ENCODE data around the gene CRISP1. TPM values are rescaled to one million over a fixed set of nuclear protein-coding genes. Genes with fewer than 3 reads are reported as not detected.

The CRISP1 gene
- total RNA-seq, 2 experiments from 2014 or later = not detected

DNA sequence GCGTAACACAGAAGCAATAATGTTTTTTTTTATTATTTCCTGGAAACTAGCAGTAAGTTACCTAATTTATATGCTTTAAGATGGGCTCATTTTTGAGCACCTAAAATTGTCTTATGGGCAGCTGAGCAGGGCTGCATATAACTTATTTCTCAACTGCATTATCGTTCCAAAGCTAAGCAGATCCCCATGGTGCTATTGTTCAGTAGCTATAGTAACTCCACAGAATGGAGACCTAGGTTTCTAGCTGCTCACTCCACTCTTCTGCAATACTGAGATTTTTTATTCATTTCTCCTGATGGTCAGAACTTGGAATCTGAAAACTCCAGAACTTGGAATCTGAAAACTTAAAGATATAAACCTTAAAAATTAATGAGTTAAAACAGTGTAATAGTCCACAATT lies 18.7 kb downstream of the CRISP1 start:
- no peak overlapping the region for H3K4me3 Mint-ChIP-seq
- Histone ChIP-seq H3K9me3 (ENCODE audit: control insufficient read depth in 1 of 2, insufficient read depth in 1 of 2, low read length in 2 of 2) (no peaks in the 10 kb centered on the region), H3K4me1 (ENCODE audit: insufficient read depth, low read length) (no peaks in the 10 kb centered on the region), H3K4me3 (ENCODE audit: low read length) (no peak overlapping the region), H3K36me3 (ENCODE audit: insufficient read depth, low read length) (no peaks in the 10 kb centered on the region), H3K27ac (ENCODE audit: low read depth in 1 of 2, low read length in 2 of 2) (no peak overlapping the region), H3K27me3 (ENCODE audit: control insufficient read depth in 1 of 2, insufficient read depth in 2 of 2, low read length in 2 of 2) (no peaks in the 10 kb centered on the region)
- DNase-seq (no peak), ATAC-seq (ENCODE audit: poor library complexity) (no peak)
- H3K36me3 Mint-ChIP-seq (ENCODE audit: low read depth) = no peaks in the 10 kb centered on the region
- H3K9me3 Mint-ChIP-seq = no peaks in the 10 kb centered on the region
- CTCF ChIA-PET = no interaction called here
- intact Hi-C loops (cut with DNase I, micrococcal nuclease) = loop anchor here (2.0 to 10.0 kb wide), 3 partner anchors 63 to 317 kb away; partner anchors contain the start of gene PGK2 (in 1 of the 2)
- TF ChIP-seq, protein P1, sequence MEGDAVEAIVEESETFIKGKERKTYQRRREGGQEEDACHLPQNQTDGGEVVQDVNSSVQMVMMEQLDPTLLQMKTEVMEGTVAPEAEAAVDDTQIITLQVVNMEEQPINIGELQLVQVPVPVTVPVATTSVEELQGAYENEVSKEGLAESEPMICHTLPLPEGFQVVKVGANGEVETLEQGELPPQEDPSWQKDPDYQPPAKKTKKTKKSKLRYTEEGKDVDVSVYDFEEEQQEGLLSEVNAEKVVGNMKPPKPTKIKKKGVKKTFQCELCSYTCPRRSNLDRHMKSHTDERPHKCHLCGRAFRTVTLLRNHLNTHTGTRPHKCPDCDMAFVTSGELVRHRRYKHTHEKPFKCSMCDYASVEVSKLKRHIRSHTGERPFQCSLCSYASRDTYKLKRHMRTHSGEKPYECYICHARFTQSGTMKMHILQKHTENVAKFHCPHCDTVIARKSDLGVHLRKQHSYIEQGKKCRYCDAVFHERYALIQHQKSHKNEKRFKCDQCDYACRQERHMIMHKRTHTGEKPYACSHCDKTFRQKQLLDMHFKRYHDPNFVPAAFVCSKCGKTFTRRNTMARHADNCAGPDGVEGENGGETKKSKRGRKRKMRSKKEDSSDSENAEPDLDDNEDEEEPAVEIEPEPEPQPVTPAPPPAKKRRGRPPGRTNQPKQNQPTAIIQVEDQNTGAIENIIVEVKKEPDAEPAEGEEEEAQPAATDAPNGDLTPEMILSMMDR (IDR thresholded peaks at IDR 0.05) = no peak
- H3K27me3 Mint-ChIP-seq = peaks cover 27% of the 10 kb centered on the region
- no peaks in the 10 kb centered on the region for H3K4me1 Mint-ChIP-seq (ENCODE audit: low read depth)
- H3K27ac Mint-ChIP-seq = no peak overlapping the region
- POLR2A ChIA-PET = no interaction called here

DNA sequence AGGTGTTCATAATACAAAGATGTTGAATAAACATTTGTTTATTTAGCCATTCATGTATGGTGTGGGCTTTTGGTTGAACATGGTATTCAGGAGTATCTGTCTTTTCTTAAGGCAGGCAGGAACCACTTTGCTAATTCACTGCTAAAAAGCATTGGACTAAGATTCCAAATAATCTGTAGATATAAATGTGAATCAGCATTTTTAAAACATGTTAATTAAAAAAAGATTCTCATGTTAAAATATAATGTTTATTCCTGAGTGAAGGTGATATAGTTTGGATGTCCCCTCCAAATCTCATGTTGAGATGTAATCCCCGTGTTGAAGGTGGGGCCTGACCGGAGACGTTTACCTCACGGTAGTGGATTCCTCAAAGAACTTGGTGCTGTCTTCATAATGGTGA lies 19.3 kb downstream of the CRISP1 start:
- ChIA-PET CTCF (no interaction called here), POLR2A (no interaction called here)
- intact Hi-C loops (cut with DNase I, micrococcal nuclease) = loop anchor here in 1 of 2 experiments (10.0 kb wide), 1 partner anchor 62 kb away; the partner anchor contains the start of gene PGK2
- Histone ChIP-seq H3K4me1 (ENCODE audit: insufficient read depth, low read length) (no peaks in the 10 kb centered on the region), H3K4me3 (ENCODE audit: low read length) (no peak overlapping the region), H3K27ac (ENCODE audit: low read depth in 1 of 2, low read length in 2 of 2) (no peak overlapping the region), H3K36me3 (ENCODE audit: insufficient read depth, low read length) (no peaks in the 10 kb centered on the region), H3K27me3 (ENCODE audit: control insufficient read depth in 1 of 2, insufficient read depth in 2 of 2, low read length in 2 of 2) (no peaks in the 10 kb centered on the region), H3K9me3 (ENCODE audit: control insufficient read depth in 1 of 2, insufficient read depth in 1 of 2, low read length in 2 of 2) (no peaks in the 10 kb centered on the region)
- no peak for DNase-seq
- peaks cover 27% of the 10 kb centered on the region for H3K27me3 Mint-ChIP-seq
- H3K36me3 Mint-ChIP-seq (ENCODE audit: low read depth) = no peaks in the 10 kb centered on the region
- H3K4me3 Mint-ChIP-seq = no peak overlapping the region
- TF ChIP-seq, protein P1 (IDR thresholded peaks at IDR 0.05) = no peak
- ATAC-seq (ENCODE audit: poor library complexity) = no peak
- no peaks in the 10 kb centered on the region for H3K4me1 Mint-ChIP-seq (ENCODE audit: low read depth)
- no peaks in the 10 kb centered on the region for H3K9me3 Mint-ChIP-seq
- H3K27ac Mint-ChIP-seq = no peak overlapping the region

DNA sequence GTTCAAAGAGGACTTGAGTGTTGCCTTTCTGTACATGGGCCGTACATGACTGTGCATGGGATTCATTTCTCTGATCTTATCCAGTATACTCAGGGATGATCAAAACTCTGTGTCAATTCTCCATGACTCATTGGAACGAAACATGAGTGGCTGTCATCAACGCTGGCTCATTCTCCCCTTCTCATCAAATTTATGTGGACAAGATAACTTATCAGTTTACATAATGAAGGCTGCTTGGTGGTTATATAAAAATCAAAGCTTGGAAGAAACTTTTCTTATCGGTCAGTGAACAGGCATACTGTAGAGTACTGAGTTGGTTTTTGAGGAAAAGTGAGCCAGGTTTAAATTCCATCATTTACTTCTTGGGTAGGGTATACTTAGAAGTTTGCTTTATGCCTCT lies 24.9 kb downstream of the CRISP1 start:
- H3K36me3 ChIP-seq (ENCODE audit: insufficient read depth, low read length) = no peaks in the 10 kb centered on the region
- no peaks in the 10 kb centered on the region for H3K4me1 ChIP-seq (ENCODE audit: insufficient read depth, low read length)
- H3K36me3 Mint-ChIP-seq (ENCODE audit: low read depth) = no peaks in the 10 kb centered on the region
- DNase-seq (no peak), ATAC-seq (ENCODE audit: poor library complexity) (no peak)
- no peak overlapping the region for H3K4me3 ChIP-seq (ENCODE audit: low read length)
- ChIA-PET POLR2A (no interaction called here), CTCF (no interaction called here)
- H3K4me3 Mint-ChIP-seq = no peak overlapping the region
- H3K27me3 Mint-ChIP-seq = peaks cover 6% of the 10 kb centered on the region
- no peak overlapping the region for H3K27ac ChIP-seq (ENCODE audit: low read depth in 1 of 2, low read length in 2 of 2)
- no peaks in the 10 kb centered on the region for H3K4me1 Mint-ChIP-seq (ENCODE audit: low read depth)
- TF ChIP-seq, protein P1 (IDR thresholded peaks at IDR 0.05) = no peak
- H3K9me3 Mint-ChIP-seq = no peaks in the 10 kb centered on the region
- H3K27me3 ChIP-seq (ENCODE audit: control insufficient read depth in 1 of 2, insufficient read depth in 2 of 2, low read length in 2 of 2) = no peaks in the 10 kb centered on the region
- no peaks in the 10 kb centered on the region for H3K9me3 ChIP-seq (ENCODE audit: control insufficient read depth in 1 of 2, insufficient read depth in 1 of 2, low read length in 2 of 2)
- intact Hi-C loops (cut with DNase I, micrococcal nuclease) = loop anchor here in 1 of 2 experiments (10.0 kb wide), 1 partner anchor 57 kb away; the partner anchor contains the start of gene PGK2
- H3K27ac Mint-ChIP-seq = no peak overlapping the region

Data from CD4-positive, alpha-beta T cell (primary cell).